ENCODE data around the gene PNPLA5.

The PNPLA5 gene

GRCh38 chr22:43882122-43882767 is 9.6 kb downstream of the PNPLA5 start:
- H3K9me2 ChIP-seq (replicated peaks; ENCODE audit: low read depth, low read length), result no peaks in the 10 kb centered on the region
- no peaks in the 10 kb centered on the region for H3K27me3 ChIP-seq (ENCODE audit: insufficient read depth, low read length, poor library complexity, severe bottlenecking)
- H3K9me3 ChIP-seq (ENCODE audit: insufficient read depth, low read depth, low read length), result no peaks in the 10 kb centered on the region
- H3K9ac ChIP-seq (ENCODE audit: low read depth, low read length, poor library complexity, severe bottlenecking), result no peak overlapping the region
- no peaks in the 10 kb centered on the region for H3K79me2 ChIP-seq (ENCODE audit: insufficient read depth, low read length)
- no peaks in the 10 kb centered on the region for H3F3A ChIP-seq (ENCODE audit: low read depth)
- H3K4me2 ChIP-seq (ENCODE audit: low read depth, low read length, poor library complexity, severe bottlenecking), result no peak overlapping the region
- no peaks in the 10 kb centered on the region for H3K4me1 ChIP-seq (ENCODE audit: insufficient read depth, low read length, poor library complexity, severe bottlenecking)
- TF ChIP-seq CTCF (conservative IDR thresholded peaks at IDR 0.05; ENCODE audit: low read length), result no peak
- no peak for TF ChIP-seq EZH2phosphoT487 (IDR thresholded peaks at IDR 0.05; ENCODE audit: borderline replicate concordance)
- H3K4me3 ChIP-seq (ENCODE audit: low read length, poor library complexity, severe bottlenecking), result no peak overlapping the region
- no peak overlapping the region for H2AFZ ChIP-seq (ENCODE audit: low read length)
- no peaks in the 10 kb centered on the region for H4K20me1 ChIP-seq (ENCODE audit: insufficient read depth, low read length, poor library complexity, severe bottlenecking)
- H3K36me3 ChIP-seq (ENCODE audit: insufficient read depth, low read length), result no peaks in the 10 kb centered on the region

- H2AFZ ChIP-seq (ENCODE audit: low read length), result no peak overlapping the region
- H3K27me3 ChIP-seq (ENCODE audit: insufficient read depth, low read length, poor library complexity, severe bottlenecking), result no peaks in the 10 kb centered on the region
- no peak overlapping the region for H3K4me3 ChIP-seq (ENCODE audit: low read length, poor library complexity, severe bottlenecking)
- H3K4me2 ChIP-seq (ENCODE audit: low read depth, low read length, poor library complexity, severe bottlenecking), result no peak overlapping the region
- no peaks in the 10 kb centered on the region for H3K9me3 ChIP-seq (ENCODE audit: insufficient read depth, low read depth, low read length)
- no peak overlapping the region for H3K9ac ChIP-seq (ENCODE audit: low read depth, low read length, poor library complexity, severe bottlenecking)
- H3K36me3 ChIP-seq (ENCODE audit: insufficient read depth, low read length), result no peaks in the 10 kb centered on the region
- TF ChIP-seq CTCF (conservative IDR thresholded peaks at IDR 0.05; ENCODE audit: low read length) (no peak), EZH2phosphoT487 (IDR thresholded peaks at IDR 0.05; ENCODE audit: borderline replicate concordance) (no peak)
- no peaks in the 10 kb centered on the region for H3K9me2 ChIP-seq (replicated peaks; ENCODE audit: low read depth, low read length)
- H3F3A ChIP-seq (ENCODE audit: low read depth), result no peaks in the 10 kb centered on the region
- H3K4me1 ChIP-seq (ENCODE audit: insufficient read depth, low read length, poor library complexity, severe bottlenecking), result no peaks in the 10 kb centered on the region
- no peaks in the 10 kb centered on the region for H3K79me2 ChIP-seq (ENCODE audit: insufficient read depth, low read length)
- no peaks in the 10 kb centered on the region for H4K20me1 ChIP-seq (ENCODE audit: insufficient read depth, low read length, poor library complexity, severe bottlenecking)
Observed at GRCh38 chr22:43881091-43882061, 10.4 kb downstream of the PNPLA5 start.

GRCh38 chr22:43880541-43880991 is 11.2 kb downstream of the PNPLA5 start:
- H3K9me2 ChIP-seq (replicated peaks; ENCODE audit: low read depth, low read length), result no peaks in the 10 kb centered on the region
- no peak overlapping the region for H3K9ac ChIP-seq (ENCODE audit: low read depth, low read length, poor library complexity, severe bottlenecking)
- no peaks in the 10 kb centered on the region for H3F3A ChIP-seq (ENCODE audit: low read depth)
- no peak overlapping the region for H3K4me3 ChIP-seq (ENCODE audit: low read length, poor library complexity, severe bottlenecking)
- TF ChIP-seq EZH2phosphoT487 (IDR thresholded peaks at IDR 0.05; ENCODE audit: borderline replicate concordance), result no peak
- no peak for TF ChIP-seq CTCF (conservative IDR thresholded peaks at IDR 0.05; ENCODE audit: low read length)
- no peaks in the 10 kb centered on the region for H3K36me3 ChIP-seq (ENCODE audit: insufficient read depth, low read length)
- no peaks in the 10 kb centered on the region for H3K79me2 ChIP-seq (ENCODE audit: insufficient read depth, low read length)
- no peak overlapping the region for H2AFZ ChIP-seq (ENCODE audit: low read length)
- H3K9me3 ChIP-seq (ENCODE audit: insufficient read depth, low read depth, low read length), result no peaks in the 10 kb centered on the region
- no peaks in the 10 kb centered on the region for H3K4me1 ChIP-seq (ENCODE audit: insufficient read depth, low read length, poor library complexity, severe bottlenecking)
- no peak overlapping the region for H3K4me2 ChIP-seq (ENCODE audit: low read depth, low read length, poor library complexity, severe bottlenecking)
- H4K20me1 ChIP-seq (ENCODE audit: insufficient read depth, low read length, poor library complexity, severe bottlenecking), result no peaks in the 10 kb centered on the region
- no peaks in the 10 kb centered on the region for H3K27me3 ChIP-seq (ENCODE audit: insufficient read depth, low read length, poor library complexity, severe bottlenecking)

All from Loucy (cell line).